Mesendoderm (in vitro differentiated cells): Measurements from ENCODE around the gene GGT5.
"Not testable (repeated sequence)": the region's sequence is repeated elsewhere in the genome, so short reads cannot be mapped to it uniquely, and the experiment has no call there.

Experiments
- DNase-seq: peaks from one replicate; pipeline ENCODE4 v3.0.0; 2013
- H2AK5ac ChIP-seq: 2 replicates; pipeline ENCODE4 v1.6.1; 2013; ENCODE audit warnings: low read length, inconsistent platforms
- H2BK120ac ChIP-seq: 2 replicates; pipeline ENCODE4 v1.6.1; 2013; ENCODE audit warnings: low read depth, mild to moderate bottlenecking, low read length, moderate library complexity, mixed read lengths
- H2BK15ac ChIP-seq: replicated peaks from 2 replicates; pipeline ENCODE4 v1.6.1; 2013; ENCODE audit warnings: low read depth, mild to moderate bottlenecking, moderate library complexity
- H2BK5ac ChIP-seq: 2 replicates; pipeline ENCODE4 v1.6.1; 2013; ENCODE audit warnings: low read length, inconsistent platforms
- H3K18ac ChIP-seq: 2 replicates; pipeline ENCODE4 v1.6.1; 2013; ENCODE audit warnings: mild to moderate bottlenecking, low read length, mixed read lengths
- H3K23ac ChIP-seq: one replicate; pipeline ENCODE4 v1.6.1; 2013; ENCODE audit warnings: low read length
- H3K27ac ChIP-seq: 2 replicates; pipeline ENCODE4 v1.5.1; 2013; ENCODE audit warnings: low read depth, mild to moderate bottlenecking, inconsistent platforms, low read length, moderate library complexity
- H3K27me3 ChIP-seq: 2 replicates; pipeline ENCODE4 v1.6.1; 2013; ENCODE audit warnings: low read length, control low read depth, mild to moderate bottlenecking, inconsistent platforms; ENCODE audit not compliant: insufficient read depth, poor library complexity
- H3K36me3 ChIP-seq: 2 replicates; pipeline ENCODE4 v1.6.1; 2013; ENCODE audit warnings: low read length, inconsistent platforms; ENCODE audit not compliant: control insufficient read depth, insufficient read depth
- H3K4ac ChIP-seq: one replicate; pipeline ENCODE4 v1.6.1; 2013; ENCODE audit warnings: low read depth, mild to moderate bottlenecking, low read length, moderate library complexity
- H3K4me1 ChIP-seq: 2 replicates; pipeline ENCODE4 v1.6.1; 2013; ENCODE audit warnings: low read depth, low read length, inconsistent platforms; ENCODE audit not compliant: control insufficient read depth
- H3K4me2 ChIP-seq: 2 replicates; pipeline ENCODE4 v1.6.1; 2013; ENCODE audit warnings: low read length
- H3K4me3 ChIP-seq: 2 replicates; pipeline ENCODE4 v1.5.1; 2013; ENCODE audit warnings: mild to moderate bottlenecking, low read length
- H3K56ac ChIP-seq: one replicate; pipeline ENCODE4 v1.6.1; 2013; ENCODE audit warnings: low read length
- H3K79me1 ChIP-seq: 2 replicates; pipeline ENCODE4 v1.6.1; 2013; ENCODE audit warnings: low read length, inconsistent platforms
- H3K79me2 ChIP-seq: 2 replicates; pipeline ENCODE4 v1.6.1; 2013; ENCODE audit warnings: mild to moderate bottlenecking, low read length; ENCODE audit not compliant: control insufficient read depth, insufficient read depth
- H3K9ac ChIP-seq: 2 replicates; pipeline ENCODE4 v1.6.1; 2013; ENCODE audit warnings: low read length, inconsistent platforms
- H4K5ac ChIP-seq: one replicate; pipeline ENCODE4 v1.6.1; 2013; ENCODE audit warnings: low read length
- H4K8ac ChIP-seq: one replicate; pipeline ENCODE4 v1.6.1; 2013; ENCODE audit warnings: low read depth, mild to moderate bottlenecking, control low read depth, low read length, moderate library complexity
- WGBS: extraction: QIAGEN DNeasy Blood & Tissue Kit; methylation state at CpG from one replicate; pipeline ENCODE4 v1.1.7; 2013; ENCODE audit warnings: low lambda C conversion rate, missing lambda C conversion rate; ENCODE audit not compliant: insufficient coverage; ENCODE audit errors: extremely low coverage; 5-methylcytosine and 5-hydroxymethylcytosine counted together

GGT5 gene

GRCh38 chr22:24249413-24249812 is 4.5 kb upstream of the GGT5 start:
- not testable (repeated sequence) for H4K8ac ChIP-seq, H2BK120ac ChIP-seq, H3K56ac ChIP-seq, H3K4me1 ChIP-seq, H3K4ac ChIP-seq, H3K4me3 ChIP-seq, H3K79me2 ChIP-seq, H3K23ac ChIP-seq, H3K27ac ChIP-seq, H3K18ac ChIP-seq, H3K4me2 ChIP-seq, H2BK15ac ChIP-seq, H3K79me1 ChIP-seq, H3K9ac ChIP-seq, H3K36me3 ChIP-seq, H3K27me3 ChIP-seq, DNase-seq, H2BK5ac ChIP-seq, H2AK5ac ChIP-seq, H4K5ac ChIP-seq
- WGBS, result no CpG with 5 or more reads among the region's 8 CpGs

GRCh38 chr22:24248611-24249010 is 3.7 kb upstream of the GGT5 start:
- not testable (repeated sequence) for H3K79me1 ChIP-seq, H3K4ac ChIP-seq, H2BK120ac ChIP-seq, H2BK15ac ChIP-seq, H4K5ac ChIP-seq, H3K9ac ChIP-seq, H3K79me2 ChIP-seq, H4K8ac ChIP-seq, H3K36me3 ChIP-seq, H3K4me1 ChIP-seq, H3K18ac ChIP-seq, H2AK5ac ChIP-seq, H3K4me2 ChIP-seq, H3K27ac ChIP-seq, H3K27me3 ChIP-seq, DNase-seq, H3K4me3 ChIP-seq, H3K56ac ChIP-seq, H3K23ac ChIP-seq, H2BK5ac ChIP-seq
- WGBS, result no CpG with 5 or more reads among the region's 15 CpGs

GRCh38 chr22:24247564-24248344 is 2.9 kb upstream of the GGT5 start:
- Histone ChIP-seq H3K79me1 (no peaks in the 10 kb centered on the region), H3K4me1 (no peaks in the 10 kb centered on the region), H2BK5ac (no peak overlapping the region), H3K4me3 (no peak overlapping the region), H3K79me2 (no peaks in the 10 kb centered on the region), H2BK15ac (no peak overlapping the region), H3K27ac (no peak overlapping the region), H3K36me3 (no peaks in the 10 kb centered on the region), H3K4ac (no peak overlapping the region), H3K18ac (no peak overlapping the region), H2AK5ac (no peak overlapping the region), H2BK120ac (no peak overlapping the region), H3K27me3 (no peaks in the 10 kb centered on the region), H3K23ac (no peak overlapping the region), H3K56ac (peak overlapping the region; percentile 38), H4K5ac (no peak overlapping the region), H4K8ac (no peak overlapping the region), H3K9ac (no peak overlapping the region), H3K4me2 (no peak overlapping the region)
- no CpG with 5 or more reads among the region's 23 CpGs for WGBS
- DNase-seq, result peak; percentile 86

GRCh38 chr22:24247011-24247507 is 2.2 kb upstream of the GGT5 start:
- H3K79me1 ChIP-seq, result no peaks in the 10 kb centered on the region
- no peak overlapping the region for H3K4me2 ChIP-seq
- H3K23ac ChIP-seq, result no peak overlapping the region
- H3K56ac ChIP-seq, result no peak overlapping the region
- no peak overlapping the region for H2AK5ac ChIP-seq
- DNase-seq, result no peak
- no CpG with 5 or more reads among the region's 6 CpGs for WGBS
- H3K18ac ChIP-seq, result no peak overlapping the region
- no peak overlapping the region for H4K5ac ChIP-seq
- H3K79me2 ChIP-seq, result no peaks in the 10 kb centered on the region
- H2BK5ac ChIP-seq, result no peak overlapping the region
- no peak overlapping the region for H3K9ac ChIP-seq
- H4K8ac ChIP-seq, result no peak overlapping the region
- no peaks in the 10 kb centered on the region for H3K4me1 ChIP-seq
- H3K27me3 ChIP-seq, result no peaks in the 10 kb centered on the region
- no peak overlapping the region for H3K4ac ChIP-seq
- H2BK15ac ChIP-seq, result no peak overlapping the region
- H3K36me3 ChIP-seq, result no peaks in the 10 kb centered on the region
- H2BK120ac ChIP-seq, result no peak overlapping the region
- no peak overlapping the region for H3K4me3 ChIP-seq
- no peak overlapping the region for H3K27ac ChIP-seq

GRCh38 chr22:24245584-24246561 is 991 bp upstream of the GGT5 start:
- not testable (repeated sequence) for H3K4ac ChIP-seq, H3K79me2 ChIP-seq, H3K23ac ChIP-seq, H2BK5ac ChIP-seq, H2AK5ac ChIP-seq, H3K4me1 ChIP-seq, H2BK15ac ChIP-seq, H3K18ac ChIP-seq, H2BK120ac ChIP-seq, H3K79me1 ChIP-seq, H3K4me2 ChIP-seq, H3K27me3 ChIP-seq, H3K4me3 ChIP-seq, H3K9ac ChIP-seq, H4K8ac ChIP-seq, H4K5ac ChIP-seq, H3K36me3 ChIP-seq, H3K56ac ChIP-seq, DNase-seq, H3K27ac ChIP-seq
- no CpG with 5 or more reads among the region's 18 CpGs for WGBS
